GM19099 (cell line): ENCODE data around the gene NOX4.

ENCODE experiments used
- POLR2A ChIP-seq: IDR thresholded peaks from 3 replicates; pipeline ENCODE4 v1.6.1; 2011; ENCODE audit warnings: low read depth; ENCODE audit not compliant: insufficient read length; ENCODE audit errors: extremely low read depth

Gene NOX4

DNA sequence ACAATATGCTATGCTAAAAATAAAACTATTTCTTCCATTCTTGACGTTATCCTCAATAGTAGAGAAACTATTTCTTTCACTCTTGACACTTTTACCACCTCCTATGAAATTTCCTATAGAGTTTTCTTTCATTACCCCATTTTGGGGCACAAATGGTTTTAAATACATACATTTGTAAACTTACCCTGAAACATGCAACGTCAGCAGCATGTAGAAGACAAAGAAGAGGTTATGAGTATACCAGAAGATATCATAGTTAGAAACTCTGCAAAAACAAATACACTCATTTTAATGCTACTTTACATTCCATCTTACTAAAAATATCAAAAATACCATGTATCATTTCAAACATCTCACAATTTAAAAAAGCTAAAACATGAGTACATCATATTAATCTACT, 69.5 kb downstream of the NOX4 start:
- TF ChIP-seq POLR2A = no peak

DNA sequence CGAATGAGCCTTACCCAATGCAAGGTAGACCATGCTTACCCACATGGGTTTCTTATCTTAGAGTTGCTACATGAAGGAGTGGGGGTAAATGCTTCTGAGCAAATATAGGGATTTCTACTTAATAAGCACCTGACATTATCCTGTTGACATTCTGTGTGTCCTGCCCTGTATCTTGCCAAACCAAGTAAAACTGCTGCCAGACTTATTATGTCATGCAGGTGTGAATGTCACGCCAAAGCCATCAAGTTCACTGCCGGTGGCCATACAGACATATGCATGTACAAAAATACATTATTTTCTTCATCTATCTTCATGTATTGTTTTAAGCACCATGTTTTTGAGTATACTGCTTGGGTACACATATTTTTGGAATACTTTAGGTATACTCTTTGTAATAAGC, 70.2 kb downstream of the NOX4 start:
- TF ChIP-seq POLR2A = no peak

DNA sequence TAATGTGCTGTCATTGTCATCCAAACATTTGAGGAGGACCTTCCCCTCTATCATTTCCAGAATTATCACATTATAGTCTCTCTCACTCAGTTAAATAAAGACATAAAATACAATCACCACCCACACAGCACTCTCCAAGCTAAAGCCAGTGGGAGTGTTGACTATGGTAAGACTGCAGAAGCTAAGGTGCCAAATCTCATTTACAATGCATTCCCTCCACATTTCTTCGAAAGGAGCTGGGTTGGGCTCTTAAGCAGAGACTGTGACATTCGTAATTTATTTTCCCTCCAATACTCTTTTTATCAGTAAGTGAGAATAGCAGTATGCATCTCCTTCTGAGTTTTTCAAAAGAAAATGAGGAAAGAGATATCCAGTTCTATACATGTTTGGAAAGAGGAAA, 74.2 kb downstream of the NOX4 start:
- TF ChIP-seq POLR2A = no peak

DNA sequence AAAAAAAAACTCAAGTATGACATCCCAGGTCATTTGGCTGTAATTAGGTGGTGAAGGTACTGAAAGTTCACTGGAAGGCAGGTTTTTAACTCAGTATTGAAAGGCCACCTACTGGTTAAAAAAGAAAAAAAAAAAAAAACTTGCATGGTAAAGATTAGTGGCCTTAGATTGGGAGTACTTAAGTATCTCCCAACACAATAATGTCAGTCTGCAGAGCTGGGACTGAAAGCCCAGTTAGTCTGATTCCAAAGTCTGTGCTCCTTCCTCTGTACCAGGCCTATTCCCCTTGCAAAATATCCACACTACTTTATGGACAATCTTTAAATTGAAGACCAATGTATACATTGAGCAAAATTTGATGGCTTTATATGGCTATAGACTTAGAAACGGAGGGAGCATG, 85.5 kb downstream of the NOX4 start:
- no peak for TF ChIP-seq POLR2A

DNA sequence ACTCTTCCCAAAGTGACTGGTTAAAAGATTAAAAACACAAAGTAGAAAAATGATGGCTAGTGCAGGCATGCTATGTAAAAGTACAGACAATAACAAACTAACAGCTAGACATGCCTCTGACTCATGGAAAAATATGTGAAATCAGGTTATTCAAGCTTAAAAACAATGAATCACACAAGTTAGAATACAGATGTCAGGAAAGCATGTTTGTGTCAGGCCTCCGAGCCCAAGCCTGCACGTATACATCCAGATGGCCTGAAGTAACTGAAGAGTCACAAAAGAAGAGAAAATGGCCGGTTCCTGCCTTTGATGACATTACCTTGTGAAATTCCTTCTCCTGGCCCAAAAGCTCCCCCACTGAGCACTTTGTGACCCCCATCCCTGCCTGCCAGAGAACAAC, 110.1 kb downstream of the NOX4 start:
- TF ChIP-seq POLR2A = no peak

DNA sequence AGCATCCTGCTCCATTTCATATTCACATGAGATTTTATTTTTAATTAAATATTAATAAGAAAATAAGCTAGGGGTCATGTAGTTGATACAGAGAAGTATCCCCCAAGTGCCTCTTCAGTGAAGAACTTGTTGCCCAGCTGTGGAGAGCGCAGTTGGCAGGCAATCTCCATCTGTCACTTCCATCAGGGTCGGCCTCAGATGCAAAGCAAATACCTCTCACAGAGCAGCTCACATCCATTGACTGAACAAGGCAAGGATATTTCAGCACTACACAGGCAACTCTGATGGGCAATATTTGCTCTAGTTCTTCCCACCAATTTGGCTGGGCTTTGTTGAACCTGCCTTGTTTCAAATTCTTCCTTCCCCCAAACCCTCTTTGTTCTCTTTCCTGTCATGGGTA, 129.4 kb downstream of the NOX4 start:
- TF ChIP-seq POLR2A = no peak

DNA sequence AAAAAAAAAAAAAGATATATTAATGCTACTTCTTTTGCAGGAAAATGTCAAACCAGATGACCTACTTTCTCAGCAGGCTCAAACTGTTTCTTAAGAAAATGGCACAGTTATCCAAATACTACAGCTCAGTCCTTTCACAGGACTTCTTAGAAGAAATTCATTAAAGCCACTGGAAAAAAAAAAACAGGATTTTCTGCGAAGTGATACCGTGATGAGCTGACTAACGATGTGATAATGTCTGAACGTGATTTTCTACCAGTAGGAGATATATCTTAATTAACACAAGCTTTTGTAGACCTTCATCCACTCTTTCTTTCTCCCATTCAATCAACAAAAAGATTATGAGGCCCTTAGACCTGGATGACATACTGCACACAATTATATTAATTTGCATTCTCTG, 132.4 kb downstream of the NOX4 start:
- no peak for TF ChIP-seq POLR2A

DNA sequence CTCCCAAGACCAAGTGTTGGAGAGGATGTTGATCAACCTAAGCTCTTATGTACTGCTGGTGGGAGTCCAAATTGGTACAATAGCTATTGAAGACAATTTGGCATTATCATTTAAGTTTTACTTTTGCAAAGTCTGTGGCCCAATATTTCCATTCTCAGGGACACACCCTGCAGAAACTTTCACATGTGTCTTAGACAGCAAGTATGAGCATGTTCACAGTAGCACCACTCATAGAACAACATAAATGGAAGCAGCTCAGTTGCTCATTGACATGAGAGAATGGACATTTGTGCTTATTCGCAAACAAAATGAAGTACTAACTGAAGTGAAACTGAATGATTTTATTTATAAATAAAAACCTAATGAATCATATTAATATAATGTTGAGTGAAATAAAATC, 135.5 kb downstream of the NOX4 start:
- no peak for TF ChIP-seq POLR2A

DNA sequence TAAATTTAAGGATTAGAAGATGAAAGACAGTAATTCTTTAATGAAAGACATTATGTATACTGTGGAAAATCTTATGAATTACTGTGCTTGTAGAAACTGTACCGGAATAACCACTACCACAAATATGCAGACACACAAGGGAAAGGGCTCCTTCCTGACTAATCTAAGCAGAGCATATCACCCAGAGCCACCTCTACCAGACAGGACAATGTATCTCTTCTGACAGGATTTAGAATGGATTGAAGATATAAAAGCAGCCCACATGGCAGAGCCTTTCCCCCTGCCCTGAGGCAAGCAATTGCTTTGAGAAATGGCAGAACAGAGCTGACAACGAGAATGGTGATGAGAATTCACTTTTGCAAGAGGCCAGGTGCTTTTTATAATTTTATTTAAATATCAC, 144.1 kb downstream of the NOX4 start:
- TF ChIP-seq POLR2A = no peak

DNA sequence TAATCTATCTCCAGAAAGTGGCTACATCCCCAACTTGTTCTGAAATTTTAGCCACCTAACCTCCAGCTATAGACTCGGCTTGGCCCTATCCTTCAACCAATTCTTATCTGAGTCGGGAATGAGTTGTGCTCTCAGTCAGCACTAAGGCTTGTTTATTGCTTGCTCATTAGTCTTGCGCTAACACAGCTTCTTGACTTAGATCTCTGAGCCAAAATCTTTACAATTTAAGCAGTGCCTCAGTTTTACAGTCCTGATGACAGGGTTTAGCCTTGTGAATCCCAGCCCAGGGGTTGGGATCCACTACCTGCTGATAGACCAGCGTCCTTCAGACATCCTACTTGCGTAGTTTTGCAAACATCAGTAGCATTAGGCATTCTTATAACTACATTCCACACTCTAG, 144.6 kb downstream of the NOX4 start:
- TF ChIP-seq POLR2A = no peak

DNA sequence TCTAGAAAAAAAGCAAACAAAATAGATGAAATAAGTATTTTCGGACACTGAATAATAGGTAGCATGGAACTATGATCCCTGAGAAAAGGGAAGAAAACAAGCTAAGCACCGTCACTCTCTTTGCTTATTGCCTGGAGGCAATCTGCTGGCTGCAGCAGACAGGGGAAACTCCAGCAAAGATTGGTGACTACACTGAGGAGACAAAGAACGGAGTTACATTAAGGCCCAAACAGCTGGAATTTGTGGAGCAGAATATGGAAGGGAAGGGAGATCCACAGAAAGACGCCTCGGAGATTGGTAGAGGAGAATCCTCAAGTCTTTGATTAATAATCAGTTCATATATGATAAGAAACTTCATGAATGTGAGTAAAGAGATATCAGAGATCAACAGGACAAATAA, 163.3 kb downstream of the NOX4 start:
- TF ChIP-seq POLR2A = no peak

DNA sequence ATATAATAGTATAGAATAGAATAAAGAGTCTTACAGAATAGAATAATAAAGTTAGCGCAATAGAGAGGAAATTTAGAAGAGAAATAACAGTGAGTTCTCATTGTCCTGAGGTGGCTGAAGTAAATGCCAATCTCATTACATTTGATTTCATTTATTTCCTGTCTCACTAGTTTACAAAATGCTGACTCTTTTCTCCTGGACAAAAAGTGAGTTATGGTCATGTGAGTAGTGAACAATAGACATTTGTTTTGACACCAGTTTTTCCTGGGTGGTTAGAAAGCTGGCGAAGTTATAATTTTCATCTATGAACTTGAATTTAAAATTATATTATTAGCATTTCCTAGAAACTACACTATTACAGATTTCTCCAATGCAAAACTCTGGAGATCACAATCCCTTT, 169.8 kb downstream of the NOX4 start:
- no peak for TF ChIP-seq POLR2A

DNA sequence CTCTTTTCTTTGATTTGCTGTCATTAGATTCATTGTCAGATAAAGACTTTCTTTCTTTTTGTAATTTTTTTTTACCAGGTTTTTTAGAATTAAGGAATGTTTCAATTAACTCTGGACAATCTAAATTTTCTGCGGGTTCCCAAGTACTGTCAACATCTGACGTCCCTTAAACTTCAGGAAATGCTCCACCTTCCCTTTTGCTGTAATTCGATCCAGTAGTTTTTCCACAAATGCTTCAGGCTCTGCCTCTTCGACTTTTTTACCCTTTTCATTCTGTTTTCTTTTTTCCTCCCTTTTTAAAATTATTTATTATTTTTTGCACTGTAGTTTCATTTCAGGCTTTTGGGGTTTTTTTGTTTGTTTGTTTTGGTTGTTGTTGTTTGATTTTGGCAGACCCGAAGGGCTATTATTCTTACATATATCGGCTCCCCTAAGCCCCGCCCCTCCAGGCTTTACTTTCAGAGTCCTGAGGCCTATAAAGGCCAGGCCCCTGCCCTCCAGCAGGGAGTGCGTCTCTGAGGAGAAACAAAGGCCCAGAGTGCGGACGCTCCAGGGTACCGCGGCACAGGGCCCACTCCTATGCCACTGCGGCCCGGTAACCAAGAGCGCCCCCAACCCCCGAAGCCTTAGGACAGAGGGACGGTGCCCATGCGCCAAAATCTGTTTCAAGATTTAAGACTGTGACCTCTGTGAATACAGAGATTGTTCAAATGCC, 197.1 kb downstream of the NOX4 start:
- no peak for TF ChIP-seq POLR2A

DNA sequence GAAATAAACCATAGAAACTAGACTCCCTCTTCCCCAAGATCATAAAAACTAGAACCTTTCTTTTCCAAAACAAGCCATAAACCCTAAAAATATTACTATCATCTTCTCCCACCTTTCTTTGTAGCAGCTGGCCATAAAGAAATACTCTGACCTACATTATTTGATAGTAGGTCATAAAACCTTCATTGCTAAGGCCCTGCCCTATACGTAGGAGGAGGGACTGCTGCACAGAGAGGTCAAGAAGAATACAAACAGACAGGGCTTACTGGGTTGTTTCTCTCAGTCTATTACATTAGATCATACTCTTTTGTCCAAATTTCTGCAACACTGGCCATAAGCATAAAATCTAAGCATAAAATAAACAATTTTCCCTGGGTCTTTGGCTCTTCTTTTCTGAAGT, 212.0 kb downstream of the NOX4 start:
- no peak for TF ChIP-seq POLR2A

DNA sequence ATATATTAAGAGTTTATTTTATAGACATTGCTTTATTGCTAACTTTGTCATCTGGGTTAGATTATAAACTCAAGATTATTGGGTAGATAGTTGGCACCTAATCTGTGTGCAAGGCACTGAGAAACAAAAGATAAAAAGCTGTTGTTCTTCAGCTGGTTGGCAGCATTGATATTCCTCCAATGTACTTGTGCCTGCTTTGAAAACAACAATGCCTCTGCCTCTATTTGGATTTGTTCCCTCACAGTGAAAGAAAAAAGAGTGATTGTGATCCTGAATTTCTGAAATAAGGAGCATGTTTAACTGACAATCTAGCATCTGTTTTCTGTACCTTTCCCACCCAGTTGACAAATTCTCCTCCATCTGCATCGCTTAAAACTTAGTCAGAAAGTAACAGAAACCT, 215.2 kb downstream of the NOX4 start:
- no peak for TF ChIP-seq POLR2A
